ENCODE measurements around the gene SPIB. TPM values are rescaled to one million over a fixed set of nuclear protein-coding genes. Genes with fewer than 3 reads are reported as not detected.
"Not testable (repeated sequence)": the region's sequence is repeated elsewhere in the genome, so short reads cannot be mapped to it uniquely, and the experiment has no call there.

Gene SPIB
- total RNA-seq, 1 experiment from 2014 or later: 0.43 TPM

DNA sequence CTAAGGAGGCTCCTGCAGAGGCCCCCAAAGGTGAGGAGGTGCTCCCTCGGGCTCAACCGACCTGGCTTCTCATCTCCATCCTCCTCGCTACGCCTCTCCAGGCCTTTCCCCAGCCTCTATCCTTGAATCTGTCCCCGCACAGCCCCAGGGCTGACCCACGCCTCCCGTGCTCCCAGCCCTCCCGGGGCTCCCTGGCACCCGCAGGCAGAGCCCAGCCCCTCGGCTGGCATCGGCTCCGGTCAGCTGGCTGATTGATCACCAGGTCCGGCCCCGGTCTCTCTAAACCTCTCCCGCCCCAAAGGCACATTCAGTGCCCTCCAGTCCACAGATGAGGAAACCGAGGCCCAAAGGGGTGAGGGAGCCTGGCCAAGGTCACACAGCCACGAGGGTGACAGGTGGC is 16.5 kb downstream of the SPIB start:
- no peak for DNase-seq (ENCODE audit: low read depth)

DNA sequence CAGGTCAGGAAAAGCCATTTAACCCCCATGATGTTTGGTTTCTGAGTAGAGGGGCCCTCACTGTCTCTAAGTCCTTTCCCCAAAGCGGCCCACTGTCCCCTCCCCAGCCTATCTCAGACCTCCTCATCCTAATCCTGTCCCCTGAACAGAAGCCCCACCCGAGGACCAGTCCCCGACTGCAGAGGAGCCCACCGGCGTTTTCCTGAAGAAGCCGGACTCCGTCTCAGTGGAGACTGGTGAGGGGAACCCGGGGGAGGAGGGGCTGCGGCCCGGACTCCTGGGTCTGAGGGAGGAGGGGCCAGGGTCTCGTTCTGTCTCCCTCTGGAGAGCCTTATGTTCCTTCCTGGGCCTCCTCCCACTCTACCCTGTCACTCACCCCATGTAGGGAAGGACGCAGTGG is 16.9 kb downstream of the SPIB start:
- DNase-seq (ENCODE audit: low read depth): no peak

DNA sequence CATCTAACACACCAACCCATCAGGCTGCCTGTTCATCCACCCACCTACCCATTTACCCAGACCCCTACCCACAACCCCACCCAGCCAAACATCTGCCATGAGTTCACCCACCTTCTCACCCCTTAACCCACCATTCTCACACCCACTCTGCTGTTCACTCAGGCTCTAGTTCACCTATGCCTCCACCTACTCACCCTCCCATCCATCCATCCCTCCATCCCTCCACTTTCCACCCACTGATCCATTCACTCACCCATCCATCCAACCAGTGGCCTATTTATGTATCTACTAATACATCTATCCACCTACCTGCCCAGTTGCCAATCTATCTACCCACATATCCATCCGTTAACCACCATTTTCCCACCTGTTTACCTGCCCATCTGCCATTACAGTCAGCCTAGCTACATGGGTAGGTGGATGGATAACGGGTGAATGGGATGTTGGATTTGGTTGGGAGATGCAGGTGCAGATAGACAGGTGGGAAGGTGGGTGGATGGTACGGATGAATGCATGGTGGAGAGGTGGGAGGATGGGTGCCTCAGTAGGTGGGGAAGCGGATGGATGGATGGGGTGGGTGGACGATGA is 19.2 kb downstream of the SPIB start:
- no peak for DNase-seq (ENCODE audit: low read depth)

DNA sequence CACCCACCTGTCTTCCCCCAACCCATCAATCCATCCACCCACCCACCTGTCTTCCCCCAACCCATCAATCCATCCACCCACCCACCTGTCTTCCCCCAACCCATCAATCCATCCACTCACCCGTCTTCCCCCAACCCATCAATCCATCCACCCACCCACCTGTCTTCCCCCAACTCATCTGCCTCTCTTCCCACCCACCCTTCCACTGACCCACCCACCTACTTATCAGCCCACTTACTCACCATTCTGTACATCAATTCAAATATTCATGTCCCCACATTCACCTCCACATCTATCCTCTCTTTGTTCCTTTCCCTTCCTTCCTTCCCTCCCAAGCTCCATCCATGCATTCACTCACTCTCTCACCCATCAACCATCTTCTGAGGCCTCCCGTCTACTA is 20.4 kb downstream of the SPIB start:
- DNase-seq (ENCODE audit: low read depth): not testable (repeated sequence)

- no peak for DNase-seq (ENCODE audit: low read depth)
Measured at GRCh38 chr19:50444059-50444458, 25.3 kb downstream of the SPIB start.

- DNase-seq (ENCODE audit: low read depth): no peak
Measured at GRCh38 chr19:50447053-50447452, 28.3 kb downstream of the SPIB start.

DNA sequence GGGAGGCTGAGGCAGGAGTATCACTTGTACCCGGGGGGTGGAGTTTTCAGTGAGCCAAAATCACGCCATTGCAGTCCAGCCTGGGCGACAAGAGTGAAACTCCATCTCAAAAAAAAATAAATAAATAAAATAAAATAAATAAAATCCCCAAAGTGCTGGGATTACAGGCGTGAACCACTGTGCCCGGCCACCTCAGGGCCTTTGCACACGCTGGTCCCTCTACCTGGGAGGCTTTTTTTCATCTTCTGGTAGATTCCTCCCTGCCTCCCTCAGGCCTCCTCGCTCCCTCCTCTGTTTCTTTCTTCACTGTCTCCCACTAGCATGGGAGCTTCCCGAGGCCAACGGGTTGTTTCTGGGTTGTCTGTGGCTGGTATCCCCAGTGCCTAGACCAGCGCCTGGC is 29.0 kb downstream of the SPIB start:
- no peak for DNase-seq (ENCODE audit: low read depth)

DNA sequence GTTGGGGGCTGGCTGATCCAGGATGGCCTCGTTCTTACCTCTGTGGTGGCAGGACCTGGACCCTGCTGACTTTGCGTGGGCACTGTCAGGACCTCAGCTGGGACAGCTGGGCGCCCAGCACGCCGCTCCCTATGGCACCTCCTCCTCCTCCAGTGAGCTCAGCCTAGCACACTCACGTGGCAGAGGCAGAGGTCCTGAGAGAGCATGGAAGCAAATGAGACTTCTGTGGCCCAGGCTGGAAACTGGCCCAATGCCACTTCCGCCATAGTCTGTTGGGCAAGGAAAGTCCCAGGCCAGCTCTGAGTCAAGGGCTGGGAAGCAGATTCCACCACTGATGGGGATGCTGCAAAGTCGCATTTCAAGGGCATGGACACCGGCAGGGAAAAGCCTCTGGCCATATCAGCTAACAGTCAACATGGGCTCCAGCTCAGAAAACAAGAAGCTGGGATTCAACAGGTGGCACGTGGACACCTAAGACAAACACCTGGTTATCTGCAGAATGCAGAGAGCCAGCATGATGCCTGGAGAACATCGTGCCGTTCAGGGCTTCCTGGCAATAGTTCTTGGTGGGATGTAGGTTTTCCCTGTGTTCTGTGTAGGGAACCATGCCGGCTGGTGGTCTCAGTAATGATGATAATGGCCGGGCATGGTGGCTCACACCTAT is 30.6 kb downstream of the SPIB start:
- peak; percentile 61 for DNase-seq (ENCODE audit: low read depth)

GRCh38 chr19:50450369-50451222 is 31.9 kb downstream of the SPIB start:
- DNase-seq (ENCODE audit: low read depth): no peak

- DNase-seq (ENCODE audit: low read depth): no peak
Measured at GRCh38 chr19:50451223-50451534, 32.4 kb downstream of the SPIB start.

DNA sequence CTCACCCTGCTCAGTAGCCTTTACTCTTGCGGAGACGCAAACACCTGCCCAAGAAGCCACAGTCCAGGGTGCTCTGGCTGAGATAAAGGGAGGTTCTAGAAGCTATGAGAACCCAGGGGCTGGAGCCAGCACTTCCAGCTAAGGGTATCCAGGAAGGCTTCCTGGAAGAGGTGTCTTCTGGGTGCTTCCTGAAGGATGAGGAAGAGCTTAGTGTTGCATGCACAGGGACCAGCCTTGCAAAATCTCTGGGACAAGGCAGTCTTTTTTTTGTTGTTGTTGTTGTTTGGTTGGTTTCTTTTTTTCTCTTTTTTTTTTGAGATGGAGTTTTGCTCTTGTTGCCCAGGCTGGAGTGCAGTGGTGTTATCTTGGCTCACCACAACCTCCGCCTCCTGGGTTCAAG is 34.5 kb downstream of the SPIB start:
- DNase-seq (ENCODE audit: low read depth): no peak

DNA sequence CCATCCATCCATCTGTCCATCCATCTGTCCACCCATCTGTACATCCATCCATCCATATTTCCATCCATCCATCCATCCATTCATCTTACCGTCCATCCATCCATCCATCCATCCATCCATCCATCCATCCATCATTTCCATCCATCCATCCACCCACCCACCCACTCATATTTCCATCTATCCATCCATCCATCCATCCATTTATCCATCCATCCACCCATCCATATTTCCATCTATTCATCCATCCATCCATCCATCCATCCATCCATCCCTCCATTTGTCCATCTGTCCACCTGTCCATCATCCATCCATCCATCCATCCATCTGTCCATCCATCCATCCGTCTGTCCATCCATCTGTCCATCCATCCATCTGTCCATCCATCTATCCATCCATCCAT is 37.3 kb downstream of the SPIB start:
- no peak for DNase-seq (ENCODE audit: low read depth)

DNA sequence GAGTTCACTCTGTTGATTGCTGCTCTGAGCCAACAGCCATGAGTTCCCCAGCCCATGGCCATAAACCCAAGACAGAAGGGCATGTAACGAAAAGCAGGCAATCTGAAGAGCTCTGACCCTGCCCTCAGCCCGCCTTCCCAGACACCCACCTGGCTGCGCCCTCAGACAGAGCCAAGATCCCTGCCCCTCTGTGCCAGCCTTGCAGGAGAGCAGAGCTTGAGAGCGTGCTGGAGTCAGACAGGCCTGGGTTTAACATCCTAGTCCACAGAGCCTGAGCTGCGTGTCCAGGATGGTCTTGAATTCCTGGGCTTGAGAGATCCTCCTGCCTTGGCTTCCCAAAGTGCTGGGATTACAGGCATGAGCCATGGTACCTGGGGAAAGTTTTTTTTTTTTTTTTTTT is 38.6 kb downstream of the SPIB start:
- DNase-seq (ENCODE audit: low read depth): no peak

DNA sequence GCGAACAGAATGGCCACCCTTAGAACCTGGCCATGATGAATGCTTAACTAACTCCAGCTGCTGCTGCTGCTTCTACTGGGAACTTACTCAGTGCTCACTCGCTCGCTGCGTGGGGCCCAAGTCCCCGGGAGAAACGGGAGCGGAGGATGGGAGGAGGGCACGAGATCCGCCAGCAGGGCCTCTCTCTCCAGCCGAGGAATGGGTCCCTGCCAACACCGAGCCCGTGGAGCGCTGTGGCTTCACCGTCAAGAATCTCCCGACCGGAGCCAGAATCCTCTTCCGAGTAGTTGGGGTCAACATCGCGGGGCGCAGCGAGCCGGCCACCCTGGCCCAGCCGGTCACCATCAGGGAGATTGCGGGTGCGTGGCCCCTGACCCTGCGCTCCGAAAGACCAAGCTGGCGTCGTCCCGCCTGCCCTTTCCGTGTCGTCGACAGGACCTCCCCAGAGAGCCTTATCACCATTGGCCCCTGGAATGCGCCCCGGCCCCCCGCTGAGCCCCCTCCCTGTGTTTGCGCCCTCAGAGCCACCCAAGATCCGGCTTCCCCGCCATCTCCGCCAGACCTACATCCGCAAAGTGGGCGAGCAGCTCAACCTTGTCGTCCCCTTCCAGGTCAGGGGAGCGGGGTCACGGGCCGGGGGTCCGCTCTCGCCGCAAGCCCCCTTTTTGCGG is 39.8 kb downstream of the SPIB start:
- DNase-seq (ENCODE audit: low read depth): no peak

- no peak for DNase-seq (ENCODE audit: low read depth)
Measured at GRCh38 chr19:50459067-50459456, 40.3 kb downstream of the SPIB start.

- no peak for DNase-seq (ENCODE audit: low read depth)
Measured at GRCh38 chr19:50459638-50460037, 40.9 kb downstream of the SPIB start.

GRCh38 chr19:50460161-50460765 is 41.5 kb downstream of the SPIB start:
- peak; percentile 67 for DNase-seq (ENCODE audit: low read depth)

- DNase-seq (ENCODE audit: low read depth): peak; percentile 69
Measured at GRCh38 chr19:50461066-50461875, 42.5 kb downstream of the SPIB start.

- no peak for DNase-seq (ENCODE audit: low read depth)
Measured at GRCh38 chr19:50462970-50463369, 44.2 kb downstream of the SPIB start.

- no peak for DNase-seq (ENCODE audit: low read depth)
Measured at GRCh38 chr19:50464348-50464747, 45.6 kb downstream of the SPIB start.

DNA sequence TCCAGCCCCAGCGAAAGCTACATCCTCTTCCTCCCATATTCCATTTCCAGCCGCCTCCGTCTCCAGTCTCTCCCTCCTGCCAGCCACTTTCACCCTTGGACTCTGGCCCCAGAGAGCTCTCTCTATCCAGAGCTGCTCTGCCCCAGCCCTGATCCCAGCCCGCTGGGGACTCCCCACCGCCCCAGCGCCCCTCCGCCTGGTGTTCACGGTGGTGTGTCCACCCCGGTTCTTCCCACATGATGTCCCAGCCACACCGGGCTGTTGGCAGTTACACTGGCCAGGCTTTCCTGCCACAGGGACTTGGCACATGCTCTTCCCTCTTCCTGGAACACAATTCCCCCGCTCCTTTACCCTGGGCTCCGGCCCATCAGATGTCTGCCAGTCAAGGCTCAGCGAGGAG is 46.3 kb downstream of the SPIB start:
- DNase-seq (ENCODE audit: low read depth): no peak

Measured in HT1080 (cell line).